ENCODE data around the gene MB21D2.

DNA sequence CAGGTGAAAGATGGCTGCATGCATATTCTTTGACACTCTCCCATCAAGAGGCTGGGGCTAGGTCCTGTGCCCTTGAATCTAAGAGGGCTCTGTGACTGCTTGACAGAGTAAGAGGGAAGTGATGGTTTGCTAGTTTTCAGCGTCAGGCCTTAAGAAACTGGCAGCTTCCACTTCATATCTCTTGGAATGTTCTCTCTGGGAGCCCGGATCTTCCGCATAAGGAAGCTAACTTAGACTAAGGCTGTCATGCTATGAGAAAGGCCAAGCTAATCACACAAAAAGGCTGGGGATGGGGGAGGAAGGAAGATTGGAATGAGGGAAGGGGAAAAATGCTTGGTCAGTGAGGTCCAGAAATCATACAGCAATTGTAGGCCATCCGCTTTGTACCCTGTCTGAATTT lies 50.0 kb downstream of the MB21D2 start:
- TF ChIP-seq GATA2 (IDR thresholded peaks at IDR 0.05; ENCODE audit: low read depth, low read length) (no peak), GATA3 (IDR thresholded peaks at IDR 0.05; ENCODE audit: low read depth, low read length) (no peak)

All from SH-SY5Y (cell line).